Cardiac fibroblast (primary cell): ENCODE results near the gene PFKFB3.
"Not testable (repeated sequence)": the region's sequence is repeated elsewhere in the genome, so short reads cannot be mapped to it uniquely, and the experiment has no call there.

Source experiments
- DNase-seq, 2 donors: peaks; one replicate each; pipeline versions ENCODE4 v3.0.0 to v3.0.0-alpha.2; 2010; ENCODE audit warnings: low read depth in 2 of 2
- H3K4me3 ChIP-seq, 2 donors: replicated peaks in 1 of 2; 1 replicate in 1 of 2; 2 replicates in 1 of 2; pipeline ENCODE4 v1.5.1; 2011; ENCODE audit warnings: low read depth in 2 of 2, low read length in 2 of 2, mild to moderate bottlenecking in 2 of 2, moderate library complexity in 1 of 2
- TF ChIP-seq, protein P1 (sequence below): IDR thresholded peaks from one replicate; pipeline ENCODE4 v1.5.1; 2011; ENCODE audit warnings: low read depth, mild to moderate bottlenecking, low read length, inconsistent platforms

Gene PFKFB3

DNA sequence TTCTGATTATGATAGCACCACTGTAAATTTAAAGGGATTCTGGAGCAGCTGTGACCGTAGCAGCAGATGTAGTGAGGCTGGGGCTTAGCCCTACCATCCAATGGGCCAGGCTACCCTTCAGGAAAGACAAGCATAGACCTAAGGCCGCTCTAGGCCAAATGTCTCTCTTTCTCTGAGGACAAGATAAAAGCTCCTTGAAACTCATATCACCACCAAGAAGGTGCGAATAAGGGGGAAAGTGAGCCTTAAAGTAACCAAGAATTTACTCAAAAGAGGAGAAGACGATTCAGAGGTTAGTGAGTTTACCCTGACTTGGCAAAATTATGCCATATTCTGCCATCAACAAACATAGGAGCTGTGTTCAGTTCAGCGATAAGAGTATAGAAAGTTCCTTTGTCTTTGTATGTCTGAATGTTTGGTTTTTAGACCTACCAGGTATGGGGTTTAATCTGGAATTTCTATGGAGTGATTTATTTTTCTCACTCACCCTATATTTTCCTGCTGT is 79.8 kb downstream of the PFKFB3 start:
- TF ChIP-seq, protein P1, sequence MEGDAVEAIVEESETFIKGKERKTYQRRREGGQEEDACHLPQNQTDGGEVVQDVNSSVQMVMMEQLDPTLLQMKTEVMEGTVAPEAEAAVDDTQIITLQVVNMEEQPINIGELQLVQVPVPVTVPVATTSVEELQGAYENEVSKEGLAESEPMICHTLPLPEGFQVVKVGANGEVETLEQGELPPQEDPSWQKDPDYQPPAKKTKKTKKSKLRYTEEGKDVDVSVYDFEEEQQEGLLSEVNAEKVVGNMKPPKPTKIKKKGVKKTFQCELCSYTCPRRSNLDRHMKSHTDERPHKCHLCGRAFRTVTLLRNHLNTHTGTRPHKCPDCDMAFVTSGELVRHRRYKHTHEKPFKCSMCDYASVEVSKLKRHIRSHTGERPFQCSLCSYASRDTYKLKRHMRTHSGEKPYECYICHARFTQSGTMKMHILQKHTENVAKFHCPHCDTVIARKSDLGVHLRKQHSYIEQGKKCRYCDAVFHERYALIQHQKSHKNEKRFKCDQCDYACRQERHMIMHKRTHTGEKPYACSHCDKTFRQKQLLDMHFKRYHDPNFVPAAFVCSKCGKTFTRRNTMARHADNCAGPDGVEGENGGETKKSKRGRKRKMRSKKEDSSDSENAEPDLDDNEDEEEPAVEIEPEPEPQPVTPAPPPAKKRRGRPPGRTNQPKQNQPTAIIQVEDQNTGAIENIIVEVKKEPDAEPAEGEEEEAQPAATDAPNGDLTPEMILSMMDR = no peak
- no peak overlapping the region for H3K4me3 ChIP-seq
- no peak for DNase-seq

DNA sequence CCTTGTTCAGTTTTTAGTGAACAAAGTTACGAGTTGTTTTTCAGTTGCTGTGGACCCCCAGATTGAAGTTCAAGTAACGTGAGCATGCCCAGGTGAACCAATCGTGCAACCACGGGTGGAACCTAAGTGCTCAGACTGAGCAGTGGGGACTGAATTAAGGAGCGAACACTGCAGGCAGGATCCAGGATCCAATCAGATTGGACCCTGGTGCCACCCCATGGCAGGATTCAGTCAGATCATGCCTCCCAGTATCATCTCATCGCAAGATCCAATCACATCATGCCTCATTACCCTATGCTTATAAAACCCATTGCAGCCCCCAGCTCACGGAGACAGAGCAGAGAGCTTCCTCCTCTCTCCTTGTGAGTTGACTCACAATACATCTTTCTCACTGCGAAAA is 80.9 kb downstream of the PFKFB3 start:
- H3K4me3 ChIP-seq = no peak overlapping the region
- no peak for DNase-seq
- TF ChIP-seq, protein P1 = no peak

DNA sequence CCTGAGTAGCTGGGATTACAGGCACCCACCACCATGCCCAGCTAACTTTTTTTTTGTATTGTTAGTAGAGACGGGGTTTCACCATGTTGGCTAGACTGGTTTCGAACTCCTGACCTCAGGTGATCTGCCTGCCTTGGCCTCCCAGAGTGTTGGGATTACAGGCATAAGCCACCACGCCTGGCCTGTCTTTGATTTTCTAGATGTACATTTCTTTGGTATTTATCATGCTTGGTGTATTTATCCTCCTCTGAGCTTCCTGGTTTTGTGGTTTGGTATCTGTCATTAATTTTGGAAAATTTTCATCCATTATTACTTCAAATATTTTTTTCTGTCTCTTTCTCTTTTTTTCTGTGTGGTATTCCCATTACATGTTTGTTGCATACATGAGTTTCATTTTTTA is 87.9 kb downstream of the PFKFB3 start:
- not testable (repeated sequence) for H3K4me3 ChIP-seq, DNase-seq

DNA sequence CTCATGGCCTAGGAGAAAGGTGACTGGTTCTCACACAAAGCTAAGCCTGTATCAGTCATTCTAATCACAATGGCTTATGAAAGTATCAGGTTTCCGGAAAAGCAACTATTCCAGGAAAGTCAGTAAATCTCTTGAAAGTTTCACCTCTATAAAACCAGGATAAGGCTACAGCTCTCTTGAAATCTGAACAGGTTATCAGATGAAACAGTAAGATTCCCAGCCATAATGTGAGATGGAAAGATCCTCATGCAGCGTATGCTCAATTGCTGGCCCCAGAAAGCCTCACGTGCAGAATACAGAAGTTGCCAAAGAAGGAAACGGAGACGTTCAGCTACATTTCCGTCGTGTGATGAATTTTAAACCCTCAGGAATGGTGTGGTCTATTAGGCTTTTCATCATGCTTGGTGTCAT is 90.0 kb downstream of the PFKFB3 start:
- TF ChIP-seq, protein P1 = no peak
- no peak overlapping the region for H3K4me3 ChIP-seq
- DNase-seq = no peak

DNA sequence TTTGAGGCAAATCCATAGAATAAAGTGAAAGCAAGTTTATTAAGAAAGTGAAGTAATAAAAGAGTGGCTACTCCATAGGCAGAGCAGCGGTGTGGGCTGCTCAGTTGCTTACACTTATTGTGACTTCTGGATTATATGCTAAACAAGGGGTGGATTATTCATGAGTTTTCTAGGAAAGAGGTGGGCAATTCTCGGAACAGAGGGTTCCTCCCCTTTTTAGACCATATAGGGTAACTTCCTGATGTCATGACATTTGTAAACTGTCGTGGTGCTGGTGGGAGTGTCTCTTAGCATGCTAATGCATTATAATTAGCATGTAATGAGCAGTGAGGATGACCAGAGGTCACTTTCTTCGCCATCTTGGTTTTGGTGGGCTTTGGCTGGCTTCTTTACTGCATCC is 93.7 kb downstream of the PFKFB3 start:
- not testable (repeated sequence) for H3K4me3 ChIP-seq, DNase-seq

DNA sequence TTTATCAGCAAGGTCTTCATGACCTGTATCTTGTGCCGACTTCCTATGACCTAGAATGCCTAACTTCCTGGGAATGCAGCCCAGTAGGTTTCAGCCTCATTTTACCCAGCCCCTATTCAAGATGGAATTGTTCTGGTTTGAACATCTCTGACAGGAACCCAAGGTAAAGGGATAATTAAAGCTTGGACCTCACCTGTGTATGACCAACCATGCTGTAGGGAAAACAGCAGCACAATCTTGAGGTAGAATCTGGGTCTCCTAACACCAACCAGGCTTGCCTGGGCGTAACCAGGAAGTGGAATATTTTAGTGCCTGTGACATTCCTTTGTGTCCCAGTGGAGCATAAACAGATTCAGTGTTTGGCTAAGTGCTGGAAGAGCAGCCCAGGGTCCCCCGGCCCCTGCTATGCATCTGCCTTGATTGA is 94.1 kb downstream of the PFKFB3 start:
- no peak for DNase-seq
- TF ChIP-seq, protein P1 = no peak
- H3K4me3 ChIP-seq = no peak overlapping the region

DNA sequence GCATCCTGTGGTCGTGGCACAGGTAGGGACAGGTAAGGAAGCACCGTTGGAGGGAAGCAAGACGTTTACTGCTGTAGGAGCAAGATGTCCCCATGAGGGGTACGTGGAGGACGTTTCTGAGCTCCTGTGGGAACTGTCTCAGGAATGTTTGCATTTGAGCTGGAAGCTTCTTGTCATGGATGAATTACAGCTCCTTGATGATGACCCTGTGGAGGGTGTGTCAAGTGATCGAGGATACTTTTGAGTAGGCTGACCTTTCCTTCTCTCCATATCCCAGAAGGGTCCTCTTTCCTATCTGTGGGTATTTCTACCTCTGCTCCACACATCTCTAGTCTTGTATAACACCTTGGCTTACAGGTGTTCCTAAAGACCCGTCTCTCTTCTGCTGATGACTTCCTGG is 94.8 kb downstream of the PFKFB3 start:
- no peak overlapping the region for H3K4me3 ChIP-seq
- TF ChIP-seq, protein P1 = no peak
- DNase-seq = no peak

DNA sequence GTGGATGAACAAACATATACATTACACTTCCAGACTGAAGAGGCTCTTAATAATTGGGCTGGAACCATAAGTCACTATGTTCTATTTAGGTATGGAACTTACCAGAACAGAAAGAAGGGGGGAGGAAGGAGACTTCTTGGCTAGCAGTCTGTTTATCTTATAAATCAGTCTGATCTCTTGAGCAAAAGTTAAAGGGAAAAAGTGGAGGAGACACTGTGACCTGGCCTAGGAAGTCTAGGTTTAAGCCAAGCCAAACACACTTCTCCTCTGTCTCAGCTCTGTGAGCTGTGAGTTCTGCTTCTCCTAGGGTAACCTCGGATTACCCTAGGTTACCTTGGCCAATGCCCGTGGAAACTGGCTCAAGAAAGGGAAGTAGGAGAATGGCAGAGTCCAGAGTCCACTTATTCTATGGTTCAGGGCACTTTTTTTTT is 95.2 kb downstream of the PFKFB3 start:
- DNase-seq = peak in 1 of 2 donors; percentile 44
- TF ChIP-seq, protein P1 = no peak
- no peak overlapping the region for H3K4me3 ChIP-seq
